ENCODE results near the gene SOX5. TPM values are rescaled to one million over a fixed set of nuclear protein-coding genes. Genes with fewer than 3 reads are reported as not detected.

Gene SOX5
- total and polyA plus RNA-seq, 2 of the 8 experiments (the other 6 are each of a cell fraction or from before 2014, with no cell fraction given), result 2.2 to 2.6 TPM

GRCh38 chr12:23889069-23889440 is 60.4 kb downstream of the SOX5 start:
- no peaks in the 10 kb centered on the region for H3K36me3 ChIP-seq (ENCODE audit: control insufficient read depth in 2 of 4, insufficient read depth in 4 of 4, low read length in 3 of 4)
- no peak overlapping the region for H2BK20ac ChIP-seq (ENCODE audit: low read length)
- H3K9ac ChIP-seq (replicated peaks in 1 of 4; ENCODE audit: extremely low read depth in 1 of 4, low read depth in 3 of 4, low read length in 3 of 4), result no peak overlapping the region
- H3K14ac ChIP-seq (ENCODE audit: insufficient read length), result no peak overlapping the region
- H2AK5ac ChIP-seq (ENCODE audit: low read depth, low read length), result no peak overlapping the region
- H4K20me1 ChIP-seq (replicated peaks in 1 of 2; ENCODE audit: control insufficient read depth in 1 of 2, insufficient read depth in 2 of 2, low read length in 2 of 2), result no peaks in the 10 kb centered on the region
- H3K79me2 ChIP-seq (ENCODE audit: control insufficient read depth in 1 of 2, insufficient read depth in 2 of 2, low read length in 2 of 2), result no peaks in the 10 kb centered on the region
- no peak overlapping the region for H3K18ac ChIP-seq (ENCODE audit: extremely low read depth, low read length)
- POLR2A ChIA-PET (ENCODE audit: partially characterized antibody), result interaction anchor here (0.7 kb wide), 1 partner anchor 1391 kb away, joined by 3 read pairs; no protein-coding TSS in a partner anchor
- DNase-seq (ENCODE audit: low read depth in 1 of 2, low spot score in 2 of 2), result no peak
- no peaks in the 10 kb centered on the region for H3K79me1 ChIP-seq (ENCODE audit: low read depth, low read length)
- H4K91ac ChIP-seq (replicated peaks; ENCODE audit: insufficient read length, low read length), result no peak overlapping the region
- H3K9me3 ChIP-seq (ENCODE audit: insufficient read depth in 2 of 2, low read depth in 1 of 2, low read length in 1 of 2), result no peaks in the 10 kb centered on the region
- H3K4me2 ChIP-seq (ENCODE audit: insufficient read depth in 1 of 2, low read depth in 2 of 2, low read length in 2 of 2), result no peak overlapping the region
- H2BK15ac ChIP-seq (ENCODE audit: low read length), result no peak overlapping the region
- H2BK5ac ChIP-seq (ENCODE audit: low read depth, low read length), result no peak overlapping the region
- no peaks in the 10 kb centered on the region for H3K4me1 ChIP-seq (replicated peaks in 1 of 4; ENCODE audit: control insufficient read depth in 3 of 4, insufficient read depth in 4 of 4, low read length in 3 of 4)
- no peak overlapping the region for H2AFZ ChIP-seq (ENCODE audit: low read length)
- no peak overlapping the region for H3K27ac ChIP-seq (ENCODE audit: low read depth, low read length)
- no peak overlapping the region for H3K4me3 ChIP-seq (ENCODE audit: extremely low read depth in 1 of 4, insufficient read depth in 2 of 4, low read depth in 3 of 4, low read length in 4 of 4)
- WGBS, 2 experiments (ENCODE audit: extremely low coverage in 1 of 2, insufficient coverage in 1 of 2, insufficient read length in 1 of 2, insufficient replicate concordance in 2 of 2, low coverage in 1 of 2, low lambda C conversion rate in 2 of 2, missing lambda C conversion rate in 1 of 2), result 93% methylated on average over 4 of the region's 4 CpGs; no CpG with 5 or more reads in 1 of the 2 experiments
- no peak overlapping the region for H3K56ac ChIP-seq (replicated peaks; ENCODE audit: insufficient read length, low read depth, low read length)
- H2BK12ac ChIP-seq (ENCODE audit: low read depth, low read length), result no peak overlapping the region
- no peaks in the 10 kb centered on the region for H3K27me3 ChIP-seq (replicated peaks in 1 of 4; ENCODE audit: control insufficient read depth in 3 of 4, extremely low read depth in 1 of 4, insufficient read depth in 3 of 4, low read length in 3 of 4)
- no peak overlapping the region for H3K23ac ChIP-seq (ENCODE audit: insufficient read length)
- H2BK120ac ChIP-seq (replicated peaks; ENCODE audit: low read depth, low read length), result no peak overlapping the region
- no peaks in the 10 kb centered on the region for H3K23me2 ChIP-seq (ENCODE audit: low read depth, low read length)
- no peak overlapping the region for H4K5ac ChIP-seq (ENCODE audit: insufficient read length, low read depth, low read length)
- no peak overlapping the region for H4K8ac ChIP-seq (ENCODE audit: extremely low read depth, insufficient read depth, low read length)
- no peak overlapping the region for H3K4ac ChIP-seq (replicated peaks; ENCODE audit: insufficient read length, low read depth, low read length)
- no peak for FAIRE-seq
- CTCF ChIA-PET (ENCODE audit: partially characterized antibody), result no interaction called here
- TF ChIP-seq KDM1A (IDR thresholded peaks at IDR 0.05; ENCODE audit: borderline replicate concordance, low read length) (no peak), CHD1 (IDR thresholded peaks at IDR 0.05; ENCODE audit: low read depth, low read length) (no peak), CEBPB (IDR thresholded peaks at IDR 0.05; ENCODE audit: low read depth, low read length) (no peak), KDM5A (IDR thresholded peaks at IDR 0.05; ENCODE audit: low read length) (no peak), POU5F1 (IDR thresholded peaks at IDR 0.05; ENCODE audit: low read depth, low read length) (no peak), CBX5 (IDR thresholded peaks at IDR 0.05; ENCODE audit: low read depth, low read length) (no peak), SAP30 (IDR thresholded peaks at IDR 0.05; ENCODE audit: insufficient read depth, insufficient replicate concordance, low read length) (no peak), EGR1 (IDR thresholded peaks at IDR 0.05; ENCODE audit: borderline replicate concordance, low read depth, low read length) (no peak), USF2 (IDR thresholded peaks at IDR 0.05; ENCODE audit: low read length) (no peak), RXRA (IDR thresholded peaks at IDR 0.05; ENCODE audit: insufficient read depth, low read depth, low read length) (no peak), TAF1 (IDR thresholded peaks at IDR 0.05; ENCODE audit: low read depth, low read length) (no peak), TEAD4 (IDR thresholded peaks at IDR 0.05; ENCODE audit: low read depth, low read length) (no peak)
